ENCODE results near the gene GRXCR1.

The GRXCR1 gene

GRCh38 chr4:42892413-42892812 lies at the start of gene GRXCR1:
Gene GRXCR1 (plus strand): TSS chr4:42892713. CDS start chr4:42893267, 554 bp downstream.
- no peak for DNase-seq (ENCODE audit: low read depth)

- DNase-seq (ENCODE audit: low read depth), result no peak
Measured at GRCh38 chr4:42843694-42844093, 48.8 kb upstream of the GRXCR1 start.

- no peak for DNase-seq (ENCODE audit: low read depth)
Measured at GRCh38 chr4:42844422-42845070, 48.0 kb upstream of the GRXCR1 start.

GRCh38 chr4:42845586-42845985 lies 46.9 kb upstream of the GRXCR1 start:
- no peak for DNase-seq (ENCODE audit: low read depth)

GRCh38 chr4:42855779-42856178 lies 36.7 kb upstream of the GRXCR1 start:
- DNase-seq (ENCODE audit: low read depth), result no peak

GRCh38 chr4:42865572-42866189 lies 26.8 kb upstream of the GRXCR1 start:
- peak; percentile 35 for DNase-seq (ENCODE audit: low read depth)

GRCh38 chr4:42871261-42871660 lies 21.3 kb upstream of the GRXCR1 start:
- no peak for DNase-seq (ENCODE audit: low read depth)

GRCh38 chr4:42871671-42872290 lies 20.7 kb upstream of the GRXCR1 start:
- no peak for DNase-seq (ENCODE audit: low read depth)

GRCh38 chr4:42878863-42879262 lies 13.7 kb upstream of the GRXCR1 start:
- DNase-seq (ENCODE audit: low read depth), result no peak

- no peak for DNase-seq (ENCODE audit: low read depth)
Measured at GRCh38 chr4:42881253-42881652, 11.3 kb upstream of the GRXCR1 start.

GRCh38 chr4:42891644-42892043 lies 869 bp upstream of the GRXCR1 start:
- DNase-seq (ENCODE audit: low read depth), result no peak

- DNase-seq (ENCODE audit: low read depth), result no peak
Measured at GRCh38 chr4:42895452-42895851, 2.9 kb downstream of the GRXCR1 start.

GRCh38 chr4:42904986-42905385 lies 12.5 kb downstream of the GRXCR1 start:
- no peak for DNase-seq (ENCODE audit: low read depth)

- no peak for DNase-seq (ENCODE audit: low read depth)
Measured at GRCh38 chr4:42905591-42905990, 13.1 kb downstream of the GRXCR1 start.

- no peak for DNase-seq (ENCODE audit: low read depth)
Measured at GRCh38 chr4:42906341-42906740, 13.8 kb downstream of the GRXCR1 start.

GRCh38 chr4:42906891-42907759 lies 14.6 kb downstream of the GRXCR1 start:
- no peak for DNase-seq (ENCODE audit: low read depth)

GRCh38 chr4:42910459-42910858 lies 17.9 kb downstream of the GRXCR1 start:
- DNase-seq (ENCODE audit: low read depth), result no peak

- no peak for DNase-seq (ENCODE audit: low read depth)
Measured at GRCh38 chr4:42914937-42915336, 22.4 kb downstream of the GRXCR1 start.

GRCh38 chr4:42915484-42915883 lies 23.0 kb downstream of the GRXCR1 start:
- no peak for DNase-seq (ENCODE audit: low read depth)

GRCh38 chr4:42917296-42917695 lies 24.8 kb downstream of the GRXCR1 start:
- no peak for DNase-seq (ENCODE audit: low read depth)

- no peak for DNase-seq (ENCODE audit: low read depth)
Measured at GRCh38 chr4:42923431-42923830, 30.9 kb downstream of the GRXCR1 start.

GRCh38 chr4:42925921-42926320 lies 33.4 kb downstream of the GRXCR1 start:
- DNase-seq (ENCODE audit: low read depth), result no peak

- no peak for DNase-seq (ENCODE audit: low read depth)
Measured at GRCh38 chr4:42927946-42928345, 35.4 kb downstream of the GRXCR1 start.
